ENCODE measurements around the gene DPH1. TPM values are rescaled to one million over a fixed set of nuclear protein-coding genes. Genes with fewer than 3 reads are reported as not detected.
"Not testable (repeated sequence)": the region's sequence is repeated elsewhere in the genome, so short reads cannot be mapped to it uniquely, and the experiment has no call there.

DPH1 gene
- total RNA-seq: 29.7 and 35.1 TPM in 2 replicates
- long read RNA-seq, partial matches to known transcripts: 0 of 3 reads
- long read RNA-seq, other reads (novel, unspliced or antisense): 1 of 3 reads

DNA sequence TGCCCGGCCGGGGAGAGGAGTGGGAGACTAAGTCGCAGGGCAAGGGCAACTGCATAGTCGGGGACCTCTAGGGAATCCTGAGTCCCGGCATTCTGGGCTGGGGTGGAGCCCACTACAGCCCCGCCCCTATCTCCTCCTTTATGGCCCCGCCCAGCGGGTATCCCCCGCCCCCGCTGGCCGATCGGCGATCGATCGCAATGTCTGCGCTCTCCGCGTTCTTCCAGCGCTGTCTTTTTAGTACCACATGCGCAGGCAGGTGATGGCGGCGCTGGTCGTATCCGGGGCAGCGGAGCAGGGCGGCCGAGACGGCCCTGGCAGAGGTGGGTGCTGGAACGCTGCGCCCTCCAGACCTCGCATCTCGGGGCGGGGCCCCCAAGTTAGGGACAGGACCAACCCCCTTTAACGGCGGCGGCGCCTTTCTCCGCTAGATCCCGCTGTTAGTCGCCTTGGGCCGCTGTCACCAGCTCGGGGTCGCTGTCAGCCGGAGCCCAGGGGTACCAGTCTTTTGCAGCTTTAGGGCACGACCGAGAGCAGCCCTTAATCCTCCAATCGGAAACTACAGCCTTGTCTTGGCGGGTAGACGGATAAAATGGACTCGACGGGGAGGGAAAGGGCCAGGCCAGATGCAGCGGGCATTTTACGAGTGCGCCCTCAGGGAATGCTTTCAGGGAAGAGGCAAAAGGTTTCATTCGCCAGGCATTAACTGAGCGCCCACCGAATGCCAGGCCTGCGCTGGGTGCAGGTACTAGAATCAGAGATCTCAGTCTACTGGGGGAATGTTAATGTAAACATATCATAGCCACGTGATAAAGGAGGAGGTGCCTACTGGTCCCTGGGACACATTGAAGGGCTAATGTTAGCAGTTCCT lies at the start of gene DPH1:
DPH1 (plus strand) TSS at position 243 of the 868 bp plus-strand sequence; CDS start at position 260, 17 bp downstream.
- H3K4me3 Mint-ChIP-seq: peak within 1 kb of the TSS; percentile 97
- no peaks in the 10 kb centered on the region for H3K36me3 Mint-ChIP-seq (ENCODE audit: low read depth)
- peaks cover 49% of the 10 kb centered on the region for H3K27me3 Mint-ChIP-seq (ENCODE audit: low read depth)
- peaks cover 13% of the 10 kb centered on the region for H3K4me1 Mint-ChIP-seq
- no peak for TF ChIP-seq CTCF (conservative IDR thresholded peaks at IDR 0.05)
- H3K27ac Mint-ChIP-seq (ENCODE audit: unreplicated experiment): no peak within 1 kb of the TSS
- H3K9me3 Mint-ChIP-seq: no peaks in the 10 kb centered on the region
- DNase-seq (ENCODE audit: low read depth, low spot score): peak; percentile 80

GRCh38 chr17:1980665-1981250 lies 49.2 kb upstream of the DPH1 start:
- peaks cover 20% of the 10 kb centered on the region for H3K27me3 Mint-ChIP-seq (ENCODE audit: low read depth)
- H3K27ac Mint-ChIP-seq (ENCODE audit: unreplicated experiment): no peak overlapping the region
- no peaks in the 10 kb centered on the region for H3K36me3 Mint-ChIP-seq (ENCODE audit: low read depth)
- H3K4me3 Mint-ChIP-seq: no peak overlapping the region
- TF ChIP-seq CTCF (conservative IDR thresholded peaks at IDR 0.05): no peak
- H3K4me1 Mint-ChIP-seq: peaks cover 18% of the 10 kb centered on the region
- DNase-seq (ENCODE audit: low read depth, low spot score): no peak
- no peaks in the 10 kb centered on the region for H3K9me3 Mint-ChIP-seq

- Mint-ChIP-seq H3K4me1 (peaks cover 11% of the 10 kb centered on the region), H3K27me3 (ENCODE audit: low read depth) (peaks cover 16% of the 10 kb centered on the region), H3K27ac (ENCODE audit: unreplicated experiment) (peak overlapping the region; percentile 27)
- DNase-seq (ENCODE audit: low read depth, low spot score); H3K36me3 Mint-ChIP-seq (ENCODE audit: low read depth); H3K9me3 Mint-ChIP-seq; H3K4me3 Mint-ChIP-seq: not testable (repeated sequence)
Measured at GRCh38 chr17:1982793-1983366, 47.1 kb upstream of the DPH1 start.

- DNase-seq (ENCODE audit: low read depth, low spot score): no peak
- H3K36me3 Mint-ChIP-seq (ENCODE audit: low read depth): no peaks in the 10 kb centered on the region
- no peak overlapping the region for H3K27ac Mint-ChIP-seq (ENCODE audit: unreplicated experiment)
- peaks cover 7% of the 10 kb centered on the region for H3K4me1 Mint-ChIP-seq
- H3K27me3 Mint-ChIP-seq (ENCODE audit: low read depth): peaks cover 20% of the 10 kb centered on the region
- no peak overlapping the region for H3K4me3 Mint-ChIP-seq
- H3K9me3 Mint-ChIP-seq: no peaks in the 10 kb centered on the region
- TF ChIP-seq CTCF (conservative IDR thresholded peaks at IDR 0.05): no peak
Measured at GRCh38 chr17:1985093-1985492, 44.9 kb upstream of the DPH1 start.

DNA sequence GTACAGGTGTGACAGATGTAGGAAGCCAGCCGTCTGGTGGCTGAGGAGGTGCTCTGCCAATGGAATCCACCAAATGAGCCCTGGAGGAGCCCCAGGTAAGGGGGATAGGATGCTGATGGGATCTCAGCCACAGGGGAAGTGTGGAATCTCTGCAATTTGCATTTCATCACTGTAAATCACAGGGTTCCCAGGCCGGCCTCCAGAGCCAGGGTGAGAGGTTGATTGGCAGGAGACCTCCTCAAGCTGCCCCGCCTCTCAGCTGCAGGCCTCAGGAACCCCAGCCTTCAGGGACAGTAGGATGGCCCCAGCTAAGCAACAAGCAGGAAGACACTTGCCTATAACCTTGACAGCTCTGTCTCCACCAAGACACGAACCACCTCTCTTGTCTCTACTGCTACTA lies 44.3 kb upstream of the DPH1 start:
- Mint-ChIP-seq H3K27me3 (ENCODE audit: low read depth) (peaks cover 20% of the 10 kb centered on the region), H3K9me3 (no peaks in the 10 kb centered on the region), H3K27ac (ENCODE audit: unreplicated experiment) (no peak overlapping the region), H3K36me3 (ENCODE audit: low read depth) (no peaks in the 10 kb centered on the region), H3K4me1 (peaks cover 7% of the 10 kb centered on the region), H3K4me3 (no peak overlapping the region)
- DNase-seq (ENCODE audit: low read depth, low spot score): no peak
- TF ChIP-seq CTCF (conservative IDR thresholded peaks at IDR 0.05): no peak
